SK-N-SH treated with all-trans-retinoic acid at 6 μM for 48 hours (cell line): ENCODE measurements around the gene RSPRY1.

Experiments
- ATAC-seq: fragments of 200-7000 bp; cut with Tn5 transposase; 3 replicates; pipeline ENCODE4 v1.9.1; 2020; ENCODE audit warnings: mild to moderate bottlenecking, moderate library complexity
- ARNTL ChIP-seq: fragments of 450-650 bp; formaldehyde crosslinking; IDR thresholded peaks from 2 replicates; pipeline ENCODE4 v1.5.0; 2020; ENCODE audit warnings: low read depth, mild to moderate bottlenecking, moderate library complexity, borderline replicate concordance
- BACH2 ChIP-seq: fragments of 250-450 bp; sonication (Bioruptor Pico); IDR thresholded peaks from 2 replicates; pipeline ENCODE4 v1.9.0; 2021; ENCODE audit warnings: mild to moderate bottlenecking, borderline replicate concordance
- CSDC2 ChIP-seq: fragments of 250-450 bp; sonication (Bioruptor Pico); IDR thresholded peaks from 2 replicates; pipeline ENCODE4 v1.5.0; 2020; ENCODE audit warnings: mild to moderate bottlenecking, moderate library complexity
- CSRNP3 ChIP-seq: fragments of 250-450 bp; sonication (Bioruptor Pico); IDR thresholded peaks from 2 replicates; pipeline ENCODE4 v1.5.1; 2021; ENCODE audit warnings: mild to moderate bottlenecking, moderate library complexity
- ESRRG ChIP-seq: fragments of 250-450 bp; sonication (Bioruptor Pico); IDR thresholded peaks from 2 replicates; pipeline ENCODE4 v1.6.1; 2021; ENCODE audit warnings: mild to moderate bottlenecking
- GLIS3 ChIP-seq: fragments of 250-450 bp; sonication (Bioruptor Pico); IDR thresholded peaks from 2 replicates; pipeline ENCODE4 v1.5.0; 2020; ENCODE audit warnings: mild to moderate bottlenecking, moderate library complexity
- ISL1 ChIP-seq: fragments of 250-450 bp; sonication (Bioruptor Pico); IDR thresholded peaks from 2 replicates; pipeline ENCODE4 v2.1.2; 2022; ENCODE audit warnings: mild to moderate bottlenecking, moderate library complexity
- OSR1 ChIP-seq: fragments of 250-450 bp; sonication (Bioruptor Pico); IDR thresholded peaks from 2 replicates; pipeline ENCODE4 v1.8.0; 2022; ENCODE audit warnings: moderate library complexity, mild to moderate bottlenecking, inconsistent platforms
- POU6F1 ChIP-seq: fragments of 250-450 bp; sonication (Bioruptor Pico); IDR thresholded peaks from 2 replicates; pipeline ENCODE4 v1.8.0; 2021; ENCODE audit warnings: low read depth, mild to moderate bottlenecking, moderate library complexity, borderline replicate concordance
- PPARA ChIP-seq: fragments of 250-450 bp; sonication (Bioruptor Pico); IDR thresholded peaks from 2 replicates; pipeline ENCODE4 v1.5.0; 2020; ENCODE audit warnings: mild to moderate bottlenecking, borderline replicate concordance
- RARB ChIP-seq: fragments of 250-450 bp; sonication (Bioruptor Pico); IDR thresholded peaks from 2 replicates; pipeline ENCODE4 v1.8.0; 2021; ENCODE audit warnings: mild to moderate bottlenecking, moderate library complexity
- SNAI2 ChIP-seq: fragments of 250-450 bp; sonication (Bioruptor Pico); IDR thresholded peaks from 2 replicates; pipeline ENCODE4 v1.5.0; 2020; ENCODE audit warnings: mild to moderate bottlenecking, moderate library complexity
- TCF4 ChIP-seq: fragments of 250-450 bp; sonication (Bioruptor Pico); IDR thresholded peaks from 2 replicates; pipeline ENCODE4 v1.8.0; 2021; ENCODE audit warnings: mild to moderate bottlenecking, moderate library complexity, borderline replicate concordance
- TOX ChIP-seq: fragments of 250-450 bp; sonication (Bioruptor Pico); IDR thresholded peaks from 2 replicates; pipeline ENCODE4 v1.8.0; 2021; ENCODE audit warnings: mild to moderate bottlenecking, moderate library complexity, borderline replicate concordance
- TSHZ2 ChIP-seq: fragments of 250-450 bp; sonication (Bioruptor Pico); IDR thresholded peaks from 2 replicates; pipeline ENCODE4 v1.5.0; 2020; ENCODE audit warnings: mild to moderate bottlenecking, moderate library complexity
- ZC3H10 ChIP-seq: fragments of 250-450 bp; sonication (Bioruptor Pico); IDR thresholded peaks from 2 replicates; pipeline ENCODE4 v1.5.1; 2021; ENCODE audit warnings: mild to moderate bottlenecking, moderate library complexity
- ZFP3 ChIP-seq: fragments of 250-450 bp; sonication (Bioruptor Pico); IDR thresholded peaks from 2 replicates; pipeline ENCODE4 v1.5.0; 2020; ENCODE audit warnings: mild to moderate bottlenecking, moderate library complexity
- ZNF70 ChIP-seq: fragments of 450-650 bp; formaldehyde crosslinking; IDR thresholded peaks from 2 replicates; pipeline ENCODE4 v1.5.0; 2020; ENCODE audit warnings: mild to moderate bottlenecking, moderate library complexity
- ZNF8 ChIP-seq: fragments of 450-650 bp; formaldehyde crosslinking; IDR thresholded peaks from 2 replicates; pipeline ENCODE4 v1.5.0; 2020; ENCODE audit warnings: mild to moderate bottlenecking, moderate library complexity

Gene RSPRY1

GRCh38 chr16:57149391-57149790 lies 36.7 kb upstream of the RSPRY1 start:
- ATAC-seq = no peak
- no peak for TF ChIP-seq RARB (CRISPR knock-in tag)
- TF ChIP-seq ESRRG (CRISPR knock-in tag) = no peak
- no peak for TF ChIP-seq OSR1 (CRISPR knock-in tag)
- no peak for TF ChIP-seq ZNF8
- TF ChIP-seq CSDC2 (CRISPR knock-in tag) = no peak
- no peak for TF ChIP-seq TOX (CRISPR knock-in tag)
- TF ChIP-seq TSHZ2 (CRISPR knock-in tag) = no peak
- TF ChIP-seq BACH2 (CRISPR knock-in tag) = no peak
- no peak for TF ChIP-seq SNAI2
- TF ChIP-seq ZNF70 (CRISPR knock-in tag) = no peak
- no peak for TF ChIP-seq POU6F1
- TF ChIP-seq ARNTL (CRISPR knock-in tag) = no peak
- no peak for TF ChIP-seq GLIS3
- TF ChIP-seq PPARA (CRISPR knock-in tag) = no peak
- TF ChIP-seq TCF4 (CRISPR knock-in tag) = no peak
- TF ChIP-seq ZFP3 (CRISPR knock-in tag) = no peak

- ATAC-seq = no peak
Measured at GRCh38 chr16:57150682-57151330, 35.3 kb upstream of the RSPRY1 start.

More at GRCh38 chr16:57150682-57151330, 35.3 kb upstream of the RSPRY1 start:
- TF ChIP-seq SNAI2 (no peak), ZFP3 (CRISPR knock-in tag) (no peak), ZC3H10 (CRISPR knock-in tag) (no peak), ISL1 (CRISPR knock-in tag) (no peak), CSRNP3 (CRISPR knock-in tag) (no peak), TCF4 (CRISPR knock-in tag) (no peak), TSHZ2 (CRISPR knock-in tag) (no peak), ZNF70 (CRISPR knock-in tag) (no peak), BACH2 (CRISPR knock-in tag) (no peak)
